Astrocyte (in vitro differentiated cells and primary cell): ENCODE data around the gene ABCA12.

Source experiments
- EZH2 ChIP-seq: IDR thresholded peaks from 2 replicates; pipeline ENCODE4 v1.6.1; 2012; ENCODE audit warnings: mild to moderate bottlenecking, low read length, inconsistent platforms; ENCODE audit not compliant: insufficient read depth
- TF ChIP-seq, protein P1 (sequence below): IDR thresholded peaks from 2 replicates; pipeline ENCODE4 v1.5.1; 2011; ENCODE audit warnings: low read depth, mild to moderate bottlenecking, inconsistent platforms, low read length, moderate library complexity; ENCODE audit not compliant: insufficient read depth

DNA sequence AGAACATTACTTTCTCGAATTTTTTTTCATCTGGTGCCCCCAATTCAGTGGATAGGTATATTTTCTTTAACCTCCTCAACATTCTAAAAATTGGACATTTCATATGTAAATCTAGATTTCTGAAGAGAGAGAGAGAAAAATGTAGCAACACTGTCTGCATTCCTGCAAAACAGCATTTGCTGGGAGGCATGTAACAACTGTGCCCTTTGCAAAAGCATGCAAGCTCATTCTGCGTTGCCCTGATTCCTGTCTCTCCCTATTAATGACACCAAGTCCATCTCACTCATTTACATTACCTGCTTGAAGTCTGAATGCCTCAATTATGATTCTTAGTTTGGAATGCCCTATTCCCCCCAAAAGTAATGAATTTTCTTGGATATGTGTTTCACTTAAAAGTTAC, 249.1 kb downstream of the ABCA12 start:
- TF ChIP-seq, protein P1, sequence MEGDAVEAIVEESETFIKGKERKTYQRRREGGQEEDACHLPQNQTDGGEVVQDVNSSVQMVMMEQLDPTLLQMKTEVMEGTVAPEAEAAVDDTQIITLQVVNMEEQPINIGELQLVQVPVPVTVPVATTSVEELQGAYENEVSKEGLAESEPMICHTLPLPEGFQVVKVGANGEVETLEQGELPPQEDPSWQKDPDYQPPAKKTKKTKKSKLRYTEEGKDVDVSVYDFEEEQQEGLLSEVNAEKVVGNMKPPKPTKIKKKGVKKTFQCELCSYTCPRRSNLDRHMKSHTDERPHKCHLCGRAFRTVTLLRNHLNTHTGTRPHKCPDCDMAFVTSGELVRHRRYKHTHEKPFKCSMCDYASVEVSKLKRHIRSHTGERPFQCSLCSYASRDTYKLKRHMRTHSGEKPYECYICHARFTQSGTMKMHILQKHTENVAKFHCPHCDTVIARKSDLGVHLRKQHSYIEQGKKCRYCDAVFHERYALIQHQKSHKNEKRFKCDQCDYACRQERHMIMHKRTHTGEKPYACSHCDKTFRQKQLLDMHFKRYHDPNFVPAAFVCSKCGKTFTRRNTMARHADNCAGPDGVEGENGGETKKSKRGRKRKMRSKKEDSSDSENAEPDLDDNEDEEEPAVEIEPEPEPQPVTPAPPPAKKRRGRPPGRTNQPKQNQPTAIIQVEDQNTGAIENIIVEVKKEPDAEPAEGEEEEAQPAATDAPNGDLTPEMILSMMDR: no peak
- TF ChIP-seq EZH2: no peak
